ENCODE results near the gene ENTREP3. TPM values are rescaled to one million over a fixed set of nuclear protein-coding genes. Genes with fewer than 3 reads are reported as not detected.

The ENTREP3 gene, protein sequence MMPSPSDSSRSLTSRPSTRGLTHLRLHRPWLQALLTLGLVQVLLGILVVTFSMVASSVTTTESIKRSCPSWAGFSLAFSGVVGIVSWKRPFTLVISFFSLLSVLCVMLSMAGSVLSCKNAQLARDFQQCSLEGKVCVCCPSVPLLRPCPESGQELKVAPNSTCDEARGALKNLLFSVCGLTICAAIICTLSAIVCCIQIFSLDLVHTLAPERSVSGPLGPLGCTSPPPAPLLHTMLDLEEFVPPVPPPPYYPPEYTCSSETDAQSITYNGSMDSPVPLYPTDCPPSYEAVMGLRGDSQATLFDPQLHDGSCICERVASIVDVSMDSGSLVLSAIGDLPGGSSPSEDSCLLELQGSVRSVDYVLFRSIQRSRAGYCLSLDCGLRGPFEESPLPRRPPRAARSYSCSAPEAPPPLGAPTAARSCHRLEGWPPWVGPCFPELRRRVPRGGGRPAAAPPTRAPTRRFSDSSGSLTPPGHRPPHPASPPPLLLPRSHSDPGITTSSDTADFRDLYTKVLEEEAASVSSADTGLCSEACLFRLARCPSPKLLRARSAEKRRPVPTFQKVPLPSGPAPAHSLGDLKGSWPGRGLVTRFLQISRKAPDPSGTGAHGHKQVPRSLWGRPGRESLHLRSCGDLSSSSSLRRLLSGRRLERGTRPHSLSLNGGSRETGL
- 4.2 and 6.4 TPM in 2 replicates for total RNA-seq

DNA sequence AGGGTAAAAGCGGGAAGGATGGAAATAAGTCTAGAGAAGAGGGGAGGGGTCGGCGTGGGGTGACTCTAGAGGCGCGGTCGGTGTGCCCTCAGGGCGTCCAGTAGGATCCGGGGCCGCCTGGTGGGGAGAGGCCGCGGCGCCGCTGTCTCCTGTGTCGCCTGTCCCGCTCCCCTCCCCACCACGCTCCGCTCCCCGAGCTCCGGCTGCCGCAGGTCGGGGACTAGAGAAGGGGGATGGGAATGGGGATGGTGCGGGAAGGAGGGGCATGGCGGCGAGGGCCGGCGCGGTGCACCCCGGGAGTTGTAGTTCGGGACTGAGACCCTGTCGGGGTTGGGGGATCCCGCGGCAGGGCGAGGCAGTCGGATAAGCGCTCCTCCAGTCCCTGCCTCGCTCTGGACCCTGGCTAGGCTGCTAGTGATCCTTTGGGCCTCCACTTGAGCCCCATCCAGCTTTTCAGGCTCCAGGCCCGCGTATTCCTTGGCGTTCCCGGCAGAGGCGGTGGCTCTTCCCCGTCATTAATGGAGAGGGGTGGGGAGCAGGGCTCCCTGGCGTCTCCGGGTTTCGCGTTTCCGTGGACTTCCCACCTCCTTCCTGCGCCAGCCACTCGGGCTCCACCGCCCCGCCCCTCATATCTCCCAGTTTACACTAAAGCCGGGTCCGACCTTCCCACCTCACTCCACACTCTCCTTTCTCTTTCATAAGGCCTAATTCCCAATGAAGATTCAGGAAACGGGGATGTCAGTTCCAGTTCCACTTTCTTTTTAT lies at the start of gene ENTREP3:
TSS of gene ENTREP3 (minus strand) at position 241 of the 765 bp plus-strand sequence. CDS start 606 bp downstream, outside the sequence.

DNA sequence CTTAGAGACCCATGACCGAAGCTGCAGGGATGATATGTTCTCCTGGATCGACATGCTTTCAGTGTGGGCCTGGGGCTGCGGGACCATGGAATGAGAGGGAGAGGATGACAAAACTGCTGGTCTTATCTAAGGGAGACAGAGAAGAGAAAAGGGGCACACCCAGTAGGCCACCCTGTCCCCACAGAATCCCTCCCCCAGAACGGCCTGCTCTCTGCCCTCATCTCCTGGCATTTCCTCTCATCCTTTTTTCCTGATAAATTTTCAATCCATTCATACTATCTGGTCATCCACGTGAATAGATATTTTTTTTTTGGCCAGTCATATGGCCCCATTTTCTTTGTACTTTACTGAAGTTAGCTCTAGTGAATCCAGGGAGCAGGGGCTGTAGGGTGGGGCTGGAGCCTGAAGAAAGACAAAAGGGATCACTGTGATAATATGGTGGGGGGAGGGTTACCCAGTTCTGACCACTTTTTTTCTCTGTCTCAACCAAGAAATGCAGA lies 46.1 kb upstream of the ENTREP3 start, which contains the start of gene PKLR:
TSS of gene PKLR (minus strand) at position 97 of the 500 bp plus-strand sequence. CDS start at position 54, 43 bp downstream.

DNA sequence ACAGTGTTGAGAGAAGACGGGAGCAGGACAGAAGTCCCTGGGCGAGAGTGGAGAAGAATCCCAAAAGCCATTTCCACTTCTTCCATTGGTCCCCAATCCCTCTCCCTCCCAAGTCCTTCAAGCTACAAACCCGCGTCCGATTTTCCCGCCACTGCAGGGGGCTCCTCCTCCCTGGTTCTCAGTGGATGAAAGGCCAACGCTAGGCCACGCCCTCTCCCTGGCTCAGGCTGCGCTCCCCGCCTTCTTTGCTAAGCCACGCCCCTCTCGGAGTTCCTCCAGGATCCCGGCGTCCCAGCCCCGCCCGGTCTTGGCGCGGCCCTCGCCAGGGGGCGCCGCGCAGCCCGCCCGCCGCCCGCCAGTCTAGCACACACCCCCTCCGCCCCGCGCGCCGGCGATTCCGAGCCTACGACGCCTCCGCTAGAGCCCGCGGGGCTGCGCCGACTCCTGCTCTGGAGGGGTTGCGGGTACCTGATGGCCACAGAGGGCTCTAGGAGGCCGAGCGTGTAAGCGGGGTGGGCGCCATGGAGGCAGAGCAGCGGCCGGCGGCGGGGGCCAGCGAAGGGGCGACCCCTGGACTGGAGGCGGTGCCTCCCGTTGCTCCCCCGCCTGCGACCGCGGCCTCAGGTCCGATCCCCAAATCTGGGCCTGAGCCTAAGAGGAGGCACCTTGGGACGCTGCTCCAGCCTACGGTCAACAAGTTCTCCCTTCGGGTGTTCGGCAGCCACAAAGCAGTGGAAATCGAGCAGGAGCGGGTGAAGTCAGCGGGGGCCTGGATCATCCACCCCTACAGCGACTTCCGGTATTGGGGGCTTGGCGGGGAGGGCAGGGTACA lies 22.0 kb upstream of the ENTREP3 start, which contains the start of gene HCN3:
TSS of gene HCN3 (plus strand) at position 394 of the 832 bp plus-strand sequence. CDS start at position 522, 128 bp downstream.

DNA sequence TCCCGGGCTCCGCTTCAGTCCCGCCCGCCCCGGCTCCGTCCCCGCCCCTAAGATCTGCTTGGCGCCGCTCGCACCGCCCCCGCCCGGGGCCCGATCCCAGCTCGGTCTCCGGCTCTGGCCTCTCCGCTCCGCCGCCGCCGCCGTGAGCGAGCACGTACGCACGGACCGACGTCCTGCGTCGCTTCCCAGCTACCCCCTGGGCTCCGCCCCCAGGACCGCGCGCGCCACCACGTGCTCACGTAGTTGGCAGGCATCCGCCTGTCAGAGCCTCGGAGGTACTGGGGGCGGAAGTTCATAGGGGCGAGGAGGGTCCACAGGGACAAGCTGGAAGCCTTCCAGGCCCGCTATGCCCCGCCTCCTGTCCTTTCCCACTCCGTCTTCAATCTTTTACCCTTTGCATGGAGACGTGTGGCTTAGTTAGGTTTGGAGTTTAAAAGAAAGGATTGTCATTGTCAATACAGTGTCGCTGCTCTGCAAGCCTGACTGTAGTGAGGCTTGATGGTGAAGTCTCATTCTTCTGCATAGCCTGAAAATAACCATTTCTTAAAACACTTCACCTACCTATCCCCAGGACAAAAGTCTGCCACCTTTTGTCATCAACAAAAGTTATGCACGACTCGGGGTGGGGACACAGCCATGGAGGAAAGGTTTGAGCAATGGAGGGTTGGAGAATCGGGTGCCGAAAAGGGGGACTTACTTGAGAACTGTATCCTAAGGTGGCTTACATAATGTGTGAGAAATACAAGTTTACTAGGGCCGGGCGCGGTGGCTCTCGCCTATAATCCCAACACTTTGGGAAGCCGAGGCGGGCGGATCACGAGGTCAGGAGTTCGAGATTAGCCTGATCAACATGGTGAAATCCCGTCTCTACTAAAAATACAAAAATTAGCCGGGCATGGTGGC lies 18.3 kb upstream of the ENTREP3 start, which contains the start of gene CLK2:
TSS of gene CLK2 (minus strand) at position 162 of the 903 bp plus-strand sequence. CDS start 2,527 bp downstream, outside the sequence.

DNA sequence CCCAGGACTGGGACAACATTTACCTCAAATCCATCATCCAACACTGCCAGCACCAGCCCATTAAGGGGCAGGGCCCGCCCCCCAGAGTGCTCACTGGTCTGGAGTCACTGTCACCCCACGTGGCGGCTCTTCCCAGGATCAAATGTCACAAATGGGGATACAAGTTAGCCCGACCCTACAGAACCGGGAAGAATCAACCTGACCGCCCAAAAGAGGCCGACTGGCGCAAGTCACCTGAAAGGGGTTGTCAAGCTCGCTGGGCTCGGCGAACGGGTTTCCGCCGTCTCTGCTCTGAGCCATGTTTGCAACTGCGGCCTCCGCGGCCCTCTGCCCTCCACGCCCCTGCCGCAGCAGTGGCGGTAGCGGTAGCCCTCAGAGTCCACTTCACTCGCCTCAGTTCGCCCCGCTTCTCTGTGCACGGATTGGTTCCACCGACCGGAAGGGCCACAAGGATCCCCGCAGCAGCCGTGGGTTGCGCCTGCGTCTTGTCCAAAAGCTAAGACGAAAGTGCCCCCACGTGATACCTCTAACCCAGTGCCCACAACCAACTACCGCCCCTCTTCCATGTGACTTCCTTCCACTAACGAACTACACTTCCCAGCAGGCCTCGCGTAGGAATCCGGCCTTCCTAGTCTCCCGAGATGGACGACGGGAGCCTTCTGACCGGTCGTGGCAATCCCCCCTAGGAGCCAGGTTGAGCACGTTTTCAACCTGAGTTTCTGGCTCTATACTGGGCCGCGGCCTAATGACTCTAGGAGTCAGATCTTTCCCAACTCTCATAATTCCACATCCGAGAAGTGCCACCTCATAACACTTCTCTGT lies 6.8 kb upstream of the ENTREP3 start, which contains the start of gene SCAMP3:
TSS of gene SCAMP3 (minus strand) at position 509 of the 822 bp plus-strand sequence. CDS start at position 300, 209 bp downstream.

DNA sequence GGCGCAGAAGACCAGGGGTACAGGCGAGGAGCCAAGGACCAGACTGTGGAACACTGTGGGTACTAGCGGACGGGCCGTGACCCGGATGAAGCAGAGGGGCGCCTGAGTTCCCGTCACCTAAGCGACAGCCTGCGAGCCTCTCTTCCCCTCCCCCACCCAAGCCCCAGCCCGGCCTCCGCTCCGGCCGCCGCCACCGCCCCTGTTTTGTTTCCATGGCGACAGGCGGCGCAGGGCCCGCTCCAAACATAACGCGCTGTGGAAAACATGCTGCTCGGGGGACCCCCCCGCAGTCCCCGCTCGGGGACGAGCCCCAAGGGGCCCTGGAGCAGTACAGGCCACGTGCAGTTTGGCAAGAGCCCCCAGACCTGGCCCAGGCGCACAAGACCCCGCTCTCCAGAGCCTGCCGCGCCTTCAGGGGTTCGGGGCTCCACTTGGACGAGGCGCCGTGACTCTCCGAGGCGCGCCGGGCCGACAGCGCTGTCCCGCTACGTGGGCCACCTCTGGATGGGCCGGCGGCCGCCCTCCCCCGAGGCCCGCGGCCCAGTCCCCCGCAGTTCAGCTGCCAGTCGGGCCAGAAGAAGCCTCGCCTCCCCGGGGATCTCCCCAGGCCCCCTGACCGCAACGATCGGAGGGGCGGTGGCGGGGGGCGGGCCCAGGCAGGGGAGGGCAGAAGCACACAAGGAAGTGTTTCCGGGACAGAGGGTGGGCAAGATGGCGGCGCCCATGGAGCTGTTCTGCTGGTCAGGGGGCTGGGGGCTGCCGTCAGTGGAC lies 46.6 kb downstream of the ENTREP3 start, which contains the start of gene MTX1:
TSS of gene MTX1 (plus strand) at position 155 of the 771 bp plus-strand sequence. CDS start at position 265, 110 bp downstream.

DNA sequence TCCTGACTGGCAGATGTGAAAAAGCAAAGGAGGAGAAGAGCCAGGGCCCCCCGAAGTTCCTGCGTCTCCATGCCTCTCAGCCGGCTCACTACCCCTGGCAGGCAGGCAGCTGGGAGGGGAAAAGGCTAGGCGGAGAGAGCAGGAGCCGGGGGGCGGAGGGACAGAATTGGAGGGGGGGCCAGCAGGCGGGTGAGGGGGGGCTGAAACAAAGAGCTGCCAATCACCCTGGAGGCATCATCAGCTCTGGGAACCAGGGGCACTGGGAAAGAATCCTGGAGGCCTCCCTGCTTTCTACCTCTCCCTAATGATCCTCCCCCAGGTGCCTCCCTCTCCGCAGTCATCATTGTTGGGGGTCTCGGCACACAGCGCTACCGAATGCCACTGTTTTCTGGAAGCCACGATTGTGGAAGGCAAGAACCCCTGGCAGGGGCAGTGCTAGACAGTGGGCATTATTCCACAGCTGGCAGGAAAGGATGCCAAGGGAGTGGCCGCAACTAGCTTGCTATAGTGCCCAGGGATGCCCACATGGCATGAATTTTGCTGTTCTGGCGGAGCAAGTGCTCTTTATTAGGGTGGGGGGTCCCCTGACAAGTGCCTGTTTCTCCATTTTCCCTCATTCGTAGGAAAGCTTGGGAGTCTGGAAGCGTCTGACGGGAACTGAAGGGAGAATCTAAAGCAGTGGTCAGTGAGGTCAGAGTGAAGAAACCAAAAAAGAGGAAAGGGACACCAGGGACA lies 47.3 kb downstream of the ENTREP3 start, which contains the start of gene THBS3:
TSS of gene THBS3 (minus strand) at position 92 of the 735 bp plus-strand sequence. CDS start at position 71, 21 bp downstream.

Other genes starting within 250 kb of the ENTREP3 start
- 0.11 TPM in 1 of 2 replicates, not detected in the other for gene DCST2, start 221.7 kb downstream of the ENTREP3 start, total RNA-seq
- gene DCST1, start 221.7 kb downstream of the ENTREP3 start, total RNA-seq = not detected in 2 replicates
- 82.4 and 87.7 TPM in 2 replicates for gene ADAM15, start 204.2 kb downstream of the ENTREP3 start, total RNA-seq
- 3.0 and 3.7 TPM in 2 replicates for gene EFNA4, start 191.7 kb downstream of the ENTREP3 start, total RNA-seq
- gene EFNA3, start 176.6 kb downstream of the ENTREP3 start, total RNA-seq = 0.65 and 1.6 TPM in 2 replicates
- 1.9 and 5.2 TPM in 2 replicates for gene EFNA1, start 127.6 kb downstream of the ENTREP3 start, total RNA-seq
- 37.9 and 46.4 TPM in 2 replicates for gene SLC50A1, start 119.6 kb downstream of the ENTREP3 start, total RNA-seq
- gene DPM3, start 115.0 kb downstream of the ENTREP3 start, total RNA-seq = 19.2 and 39.6 TPM in 2 replicates
- 96.1 and 111 TPM in 2 replicates for gene KRTCAP2, start 82.2 kb downstream of the ENTREP3 start, total RNA-seq
- 2.0 and 3.5 TPM in 2 replicates for gene TRIM46, start 81.6 kb downstream of the ENTREP3 start, total RNA-seq
- gene THBS3, start 47.6 kb downstream of the ENTREP3 start, total RNA-seq = 47.7 and 72.1 TPM in 2 replicates
- gene MTX1, start 46.8 kb downstream of the ENTREP3 start, total RNA-seq = 33.8 and 37.4 TPM in 2 replicates
- 33.8 and 43.6 TPM in 2 replicates for gene SCAMP3, start 6.9 kb upstream of the ENTREP3 start, total RNA-seq
- gene CLK2, start 18.0 kb upstream of the ENTREP3 start, total RNA-seq = 26.0 and 27.6 TPM in 2 replicates
- gene HCN3, start 22.0 kb upstream of the ENTREP3 start, total RNA-seq = 0.78 and 1.1 TPM in 2 replicates
- 0.13 TPM in 1 of 2 replicates, not detected in the other for gene PKLR, start 46.0 kb upstream of the ENTREP3 start, total RNA-seq
- gene FDPS, start 53.4 kb upstream of the ENTREP3 start, total RNA-seq = 93.6 and 110 TPM in 2 replicates
- 14.9 and 15.2 TPM in 2 replicates for gene RUSC1, start 65.4 kb upstream of the ENTREP3 start, total RNA-seq